SKM-1 (cell line): ENCODE results near the gene RASL10B.

Experiments
- DNase-seq: peaks from one replicate; lab custom pipeline; 2025; ENCODE audit not compliant: unreplicated experiment; lab: John Stamatoyannopoulos, UW

The RASL10B gene

DNA sequence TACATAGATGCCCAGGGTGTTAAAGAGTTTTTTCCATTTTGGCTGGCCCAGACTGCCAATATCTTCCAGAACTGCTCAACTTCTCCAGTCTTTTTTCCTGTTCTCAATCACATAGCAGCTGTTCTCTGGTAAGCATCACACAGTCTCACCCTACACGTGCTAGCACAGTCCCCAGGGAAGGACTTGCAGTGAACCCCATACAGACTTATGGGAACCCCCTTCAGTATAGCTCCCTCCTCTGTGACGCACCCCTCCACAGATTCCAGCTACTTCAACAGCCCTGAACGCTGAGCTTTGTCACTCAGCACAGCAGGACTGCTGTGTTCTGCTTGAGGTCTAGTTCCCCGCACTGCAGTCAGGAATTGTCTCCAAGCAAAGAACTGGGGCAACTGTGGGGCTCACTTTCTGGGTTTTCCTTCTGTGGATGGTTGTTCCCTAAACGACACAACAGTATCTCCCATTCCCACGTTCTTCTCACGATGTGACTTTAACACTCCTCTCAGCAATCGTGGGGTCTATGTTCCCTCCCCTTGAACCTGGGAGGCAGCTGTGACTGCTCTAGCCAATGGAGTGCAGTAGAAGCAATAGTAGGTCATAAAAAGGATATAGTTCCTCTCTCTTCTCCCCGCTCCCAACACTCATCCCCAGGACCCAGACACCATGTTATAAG, 60.4 kb downstream of the RASL10B start:
- no peak for DNase-seq
